Fibroblast of mammary gland (primary cell): ENCODE data around the gene BRINP3.

ENCODE experiments used
- DNase-seq: peaks from one replicate; pipeline ENCODE4 v3.0.0-alpha.2; 2010; ENCODE audit warnings: low read depth
- H3K4me3 ChIP-seq: 2 replicates; pipeline ENCODE4 v1.5.1; 2011; ENCODE audit warnings: low read depth, mild to moderate bottlenecking, low read length, moderate library complexity; ENCODE audit not compliant: control insufficient read depth
- TF ChIP-seq, protein P1 (sequence below): conservative IDR thresholded peaks from 2 replicates; pipeline ENCODE4 v1.5.1; 2011; ENCODE audit warnings: low read depth, low read length, inconsistent platforms; ENCODE audit not compliant: control insufficient read depth, insufficient read depth

The BRINP3 gene

DNA sequence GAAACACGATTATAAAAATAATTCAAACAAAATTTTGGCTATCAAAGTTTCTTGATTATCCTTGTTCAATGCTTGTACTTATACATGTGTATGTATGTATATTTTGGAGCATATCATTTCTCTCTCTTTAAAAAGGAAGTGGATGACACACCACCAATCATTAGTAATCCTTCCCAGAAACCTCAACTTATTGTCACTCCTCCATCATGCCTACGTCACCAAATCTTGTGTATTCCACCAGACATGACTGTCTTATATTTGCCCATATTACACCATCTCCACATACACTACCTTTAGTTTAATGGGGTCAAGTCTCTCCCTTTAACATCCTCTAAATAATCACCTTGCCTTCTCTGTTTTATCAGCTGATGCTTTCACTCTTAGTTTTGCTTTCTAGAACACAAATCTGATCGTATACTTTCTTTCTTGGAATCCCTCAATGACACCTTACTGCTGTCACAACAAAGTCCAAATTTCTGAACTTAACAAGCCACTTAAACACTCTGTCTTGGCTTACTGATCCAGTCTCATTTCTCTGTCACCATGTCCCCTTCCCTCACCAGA is 124.0 kb downstream of the BRINP3 start:
- no peak overlapping the region for H3K4me3 ChIP-seq
- TF ChIP-seq, protein P1, sequence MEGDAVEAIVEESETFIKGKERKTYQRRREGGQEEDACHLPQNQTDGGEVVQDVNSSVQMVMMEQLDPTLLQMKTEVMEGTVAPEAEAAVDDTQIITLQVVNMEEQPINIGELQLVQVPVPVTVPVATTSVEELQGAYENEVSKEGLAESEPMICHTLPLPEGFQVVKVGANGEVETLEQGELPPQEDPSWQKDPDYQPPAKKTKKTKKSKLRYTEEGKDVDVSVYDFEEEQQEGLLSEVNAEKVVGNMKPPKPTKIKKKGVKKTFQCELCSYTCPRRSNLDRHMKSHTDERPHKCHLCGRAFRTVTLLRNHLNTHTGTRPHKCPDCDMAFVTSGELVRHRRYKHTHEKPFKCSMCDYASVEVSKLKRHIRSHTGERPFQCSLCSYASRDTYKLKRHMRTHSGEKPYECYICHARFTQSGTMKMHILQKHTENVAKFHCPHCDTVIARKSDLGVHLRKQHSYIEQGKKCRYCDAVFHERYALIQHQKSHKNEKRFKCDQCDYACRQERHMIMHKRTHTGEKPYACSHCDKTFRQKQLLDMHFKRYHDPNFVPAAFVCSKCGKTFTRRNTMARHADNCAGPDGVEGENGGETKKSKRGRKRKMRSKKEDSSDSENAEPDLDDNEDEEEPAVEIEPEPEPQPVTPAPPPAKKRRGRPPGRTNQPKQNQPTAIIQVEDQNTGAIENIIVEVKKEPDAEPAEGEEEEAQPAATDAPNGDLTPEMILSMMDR: no peak
- no peak for DNase-seq

DNA sequence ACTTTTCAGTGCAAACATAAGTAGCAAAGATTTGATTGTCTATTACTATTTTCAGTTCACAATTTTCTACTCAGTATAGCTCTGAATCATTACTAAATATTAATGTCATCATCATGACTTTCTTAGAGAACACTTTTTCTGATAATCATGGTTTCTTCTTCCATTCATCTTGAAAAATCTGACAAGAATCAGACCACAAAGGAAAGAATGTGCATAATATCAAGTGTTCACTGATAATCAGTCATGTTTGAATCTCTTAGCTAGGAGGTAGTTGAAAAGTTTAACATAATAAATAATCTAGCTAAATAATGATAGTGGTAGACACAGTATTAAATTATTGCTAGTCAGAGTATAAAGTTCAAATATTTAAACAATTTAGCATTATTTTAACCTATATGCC is 133.2 kb downstream of the BRINP3 start:
- TF ChIP-seq, protein P1: no peak
- DNase-seq: no peak
- H3K4me3 ChIP-seq: no peak overlapping the region

DNA sequence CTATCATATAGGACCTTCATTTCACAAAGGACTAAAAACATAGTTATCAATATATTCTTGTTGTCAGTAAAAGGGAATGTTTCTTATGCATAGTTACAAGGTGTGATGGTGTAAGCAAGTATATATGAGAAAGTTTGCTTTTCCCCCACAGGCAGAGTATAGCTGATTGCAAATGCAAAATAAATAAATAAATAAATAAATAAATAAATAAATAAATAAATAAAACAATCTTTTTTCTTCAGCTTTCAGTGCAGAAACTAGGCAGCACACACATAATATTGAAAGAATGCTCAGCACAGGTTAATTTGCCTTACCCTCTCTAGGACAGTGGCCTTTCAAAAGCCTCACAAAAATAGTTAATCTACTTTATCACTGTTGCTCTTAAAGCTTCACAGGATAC is 138.8 kb downstream of the BRINP3 start:
- DNase-seq: no peak
- TF ChIP-seq, protein P1: no peak

DNA sequence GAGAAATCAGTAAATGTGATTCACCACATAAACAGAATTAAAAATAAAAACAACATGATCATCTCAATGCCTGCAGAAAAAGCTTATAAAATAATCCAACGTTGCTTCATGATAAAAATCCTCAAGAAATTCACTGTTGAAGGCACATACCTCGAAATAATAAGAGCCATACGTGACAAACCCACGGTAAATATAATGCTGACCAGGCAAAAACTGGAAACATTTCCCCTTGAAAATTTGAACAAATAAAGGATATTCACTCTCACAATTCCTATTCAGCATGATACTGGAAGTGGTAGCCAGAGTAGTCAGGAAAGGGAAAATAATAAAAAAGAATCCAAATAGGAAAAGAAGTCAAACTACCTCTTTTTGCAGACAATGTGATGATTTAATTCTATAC is 148.8 kb downstream of the BRINP3 start:
- H3K4me3 ChIP-seq: no peak overlapping the region
- DNase-seq: no peak

More for the DNA sequence above, 138.8 kb downstream of the BRINP3 start:
- H3K4me3 ChIP-seq: no peak overlapping the region

DNA sequence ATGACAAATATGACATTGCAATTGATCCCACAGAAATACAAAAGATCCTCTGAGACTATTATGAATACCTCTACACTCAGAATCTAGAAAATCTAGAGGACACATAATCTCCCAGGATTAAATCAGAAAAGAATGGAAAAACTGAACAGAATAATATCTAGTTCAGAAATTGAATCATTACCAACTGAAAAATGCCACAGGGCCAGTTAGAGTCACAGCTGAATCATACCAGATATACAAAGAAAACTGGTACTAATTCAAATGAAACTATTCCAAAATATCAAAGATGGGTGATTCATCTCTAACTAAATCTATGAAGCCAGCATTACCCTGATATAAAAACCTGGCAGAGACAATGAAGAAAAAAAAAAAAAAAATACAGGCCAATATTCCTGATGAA is 149.3 kb downstream of the BRINP3 start:
- no peak overlapping the region for H3K4me3 ChIP-seq
- TF ChIP-seq, protein P1: no peak
- DNase-seq: no peak

More for the DNA sequence above, 148.8 kb downstream of the BRINP3 start:
- TF ChIP-seq, protein P1: no peak

DNA sequence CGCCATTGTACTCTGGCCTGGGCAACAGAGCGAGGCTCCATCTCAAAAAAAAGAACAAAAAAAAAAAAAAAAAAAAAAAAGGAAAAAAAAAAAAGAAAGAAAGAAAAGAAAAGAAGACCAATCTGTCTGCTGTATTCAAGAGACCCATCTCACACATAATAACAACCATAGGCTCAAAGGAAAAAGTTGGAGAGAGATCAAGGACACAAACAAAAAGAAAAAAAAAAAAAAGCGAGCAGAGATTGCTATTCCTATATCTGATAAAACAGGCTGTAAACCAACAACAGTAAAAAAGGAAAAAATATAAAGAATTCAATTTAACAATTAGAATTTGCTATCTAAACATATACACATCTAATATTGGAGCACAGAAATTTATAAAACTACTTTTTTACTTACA is 150.4 kb downstream of the BRINP3 start:
- no peak for DNase-seq
- H3K4me3 ChIP-seq: no peak overlapping the region
- TF ChIP-seq, protein P1: no peak

DNA sequence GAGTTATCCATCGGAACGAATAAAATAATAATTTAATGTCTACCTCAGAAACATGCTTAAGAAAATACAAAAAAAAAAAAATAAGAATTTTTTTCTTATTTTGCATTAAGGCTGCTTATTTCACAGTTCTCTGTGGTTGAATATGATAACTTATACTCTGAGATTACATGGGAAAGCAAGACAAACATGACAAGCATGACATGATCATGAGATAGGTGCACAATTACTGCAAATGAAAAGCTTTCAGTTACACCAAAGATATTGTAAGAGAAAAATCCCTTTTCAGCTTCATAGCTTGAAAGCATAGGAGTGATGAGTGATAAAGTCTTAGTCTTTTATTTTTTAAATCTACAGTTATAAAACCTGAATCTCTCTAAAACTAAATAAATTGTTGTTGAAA is 154.1 kb downstream of the BRINP3 start:
- TF ChIP-seq, protein P1: no peak
- H3K4me3 ChIP-seq: no peak overlapping the region
- no peak for DNase-seq
